ENCODE data around the gene PIGQ.

PIGQ gene

GRCh38 chr16:572865-573650 lies 3.3 kb downstream of the PIGQ start:
- TF ChIP-seq CTCF (IDR thresholded peaks at IDR 0.05), result no peak
- Histone ChIP-seq H3K4me2 (ENCODE audit: low read length) (no peak overlapping the region), H3K27me3 (ENCODE audit: control insufficient read depth, insufficient read depth, low read length) (no peaks in the 10 kb centered on the region), H3K4me3 (ENCODE audit: low read depth, low read length) (no peak overlapping the region), H3K9me3 (ENCODE audit: control insufficient read depth, low read length) (no peaks in the 10 kb centered on the region), H3K9ac (no peak overlapping the region), H3K36me3 (ENCODE audit: control insufficient read depth, insufficient read depth, low read length) (no peaks in the 10 kb centered on the region), H3K27ac (no peak overlapping the region), H3K4me1 (peaks cover 12% of the 10 kb centered on the region), H3K79me2 (peaks cover 3% of the 10 kb centered on the region), H2AFZ (no peak overlapping the region)

GRCh38 chr16:574021-574760 lies 4.4 kb downstream of the PIGQ start:
- Histone ChIP-seq H3K4me2 (ENCODE audit: low read length) (no peak overlapping the region), H3K9me3 (ENCODE audit: control insufficient read depth, low read length) (no peaks in the 10 kb centered on the region), H3K79me2 (peaks cover 1% of the 10 kb centered on the region), H2AFZ (no peak overlapping the region), H3K9ac (no peak overlapping the region), H3K36me3 (ENCODE audit: control insufficient read depth, insufficient read depth, low read length) (no peaks in the 10 kb centered on the region), H3K27me3 (ENCODE audit: control insufficient read depth, insufficient read depth, low read length) (no peaks in the 10 kb centered on the region), H3K4me3 (ENCODE audit: low read depth, low read length) (no peak overlapping the region), H3K27ac (no peak overlapping the region), H3K4me1 (peaks cover 1% of the 10 kb centered on the region)
- no peak for TF ChIP-seq CTCF (IDR thresholded peaks at IDR 0.05)

- no peak overlapping the region for H3K4me3 ChIP-seq (ENCODE audit: low read depth, low read length)
- no peaks in the 10 kb centered on the region for H3K27me3 ChIP-seq (ENCODE audit: control insufficient read depth, insufficient read depth, low read length)
- H3K9me3 ChIP-seq (ENCODE audit: control insufficient read depth, low read length), result no peaks in the 10 kb centered on the region
- no peak overlapping the region for H3K4me2 ChIP-seq (ENCODE audit: low read length)
- no peaks in the 10 kb centered on the region for H3K4me1 ChIP-seq
- no peak overlapping the region for H2AFZ ChIP-seq
- H3K27ac ChIP-seq, result no peak overlapping the region
- no peak for TF ChIP-seq CTCF (IDR thresholded peaks at IDR 0.05)
- H3K36me3 ChIP-seq (ENCODE audit: control insufficient read depth, insufficient read depth, low read length), result no peaks in the 10 kb centered on the region
- H3K79me2 ChIP-seq, result no peaks in the 10 kb centered on the region
- no peak overlapping the region for H3K9ac ChIP-seq
These were observed 5.8 kb downstream of the PIGQ start for GRCh38 chr16:575354-576196.

- Histone ChIP-seq H3K9ac (no peak overlapping the region), H3K36me3 (ENCODE audit: control insufficient read depth, insufficient read depth, low read length) (no peaks in the 10 kb centered on the region), H2AFZ (no peak overlapping the region), H3K79me2 (no peaks in the 10 kb centered on the region), H3K9me3 (ENCODE audit: control insufficient read depth, low read length) (no peaks in the 10 kb centered on the region), H3K4me1 (no peaks in the 10 kb centered on the region), H3K4me3 (ENCODE audit: low read depth, low read length) (no peak overlapping the region), H3K4me2 (ENCODE audit: low read length) (no peak overlapping the region), H3K27me3 (ENCODE audit: control insufficient read depth, insufficient read depth, low read length) (no peaks in the 10 kb centered on the region), H3K27ac (no peak overlapping the region)
- TF ChIP-seq CTCF (IDR thresholded peaks at IDR 0.05), result no peak
These were observed 6.5 kb downstream of the PIGQ start for GRCh38 chr16:576197-576822.

All from parathyroid adenoma (tissue), 2 donors.